HG02798 (cell line): ENCODE results near the gene NPVF.

Source experiments
- ATAC-seq: cut with Tn5 transposase; IDR thresholded peaks from one replicate; pipeline ENCODE4 v1.9.1; 2021; ENCODE audit warnings: mild to moderate bottlenecking; ENCODE audit not compliant: unreplicated experiment, poor library complexity

The NPVF gene, protein sequence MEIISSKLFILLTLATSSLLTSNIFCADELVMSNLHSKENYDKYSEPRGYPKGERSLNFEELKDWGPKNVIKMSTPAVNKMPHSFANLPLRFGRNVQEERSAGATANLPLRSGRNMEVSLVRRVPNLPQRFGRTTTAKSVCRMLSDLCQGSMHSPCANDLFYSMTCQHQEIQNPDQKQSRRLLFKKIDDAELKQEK

DNA sequence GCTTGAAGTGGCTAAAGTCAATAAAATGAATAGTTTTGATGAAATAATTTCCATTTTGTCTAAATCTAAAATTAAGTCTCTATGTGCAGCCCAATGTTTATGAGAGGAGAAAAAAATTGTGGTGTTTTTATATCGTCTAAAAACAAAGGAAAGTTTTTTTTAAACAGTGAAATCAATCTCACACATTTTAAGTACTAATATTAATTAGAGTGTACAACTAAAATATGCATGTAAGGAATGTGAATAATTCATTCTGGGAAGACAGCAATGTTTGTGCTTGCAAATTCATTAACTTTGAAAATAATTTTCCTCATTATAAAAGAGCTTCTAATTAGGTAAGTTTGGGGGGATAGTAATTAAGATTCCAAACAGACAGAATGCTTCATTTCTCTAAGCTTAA lies at the start of gene NPVF:
NPVF (minus strand) TSS at position 101 of the 400 bp plus-strand sequence; CDS start at position 54, 47 bp downstream.
- ATAC-seq: no peak

DNA sequence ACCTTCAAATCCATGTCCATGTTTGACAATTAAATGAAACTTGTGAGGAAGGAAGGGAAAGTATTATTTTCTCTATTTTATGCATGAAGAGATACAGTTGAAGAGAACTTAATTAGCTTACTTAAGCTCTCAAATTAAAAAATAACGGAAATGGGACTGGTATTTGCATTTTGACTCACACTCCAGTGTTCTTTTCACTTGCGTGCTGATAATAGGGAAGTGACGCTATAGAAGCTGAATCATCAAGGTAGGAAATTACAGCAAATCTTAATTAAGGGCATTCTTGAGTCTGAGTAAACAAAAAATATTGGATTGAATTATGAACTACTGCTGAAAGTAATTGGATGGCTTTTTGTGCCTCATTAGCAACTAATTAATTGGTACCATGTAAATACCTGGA lies 44.0 kb upstream of the NPVF start:
- ATAC-seq: no peak

DNA sequence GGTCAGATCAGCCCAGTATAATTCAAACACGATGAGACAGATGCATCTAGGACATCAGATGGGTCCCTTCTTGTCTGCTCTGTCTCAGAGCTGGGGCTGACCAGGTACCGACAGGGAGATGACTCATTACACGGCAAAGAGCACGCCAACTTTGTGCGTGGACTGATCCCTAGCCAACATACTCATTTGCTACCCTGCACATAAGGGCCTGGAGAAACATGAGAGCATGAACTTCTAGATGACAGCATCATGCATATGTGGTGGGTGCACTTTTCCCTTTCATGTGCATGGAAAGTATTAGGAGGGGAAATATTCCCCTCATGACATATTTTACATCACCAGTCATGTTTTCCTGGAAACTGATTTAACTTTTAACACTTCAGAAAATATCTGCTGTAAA lies 35.1 kb upstream of the NPVF start:
- ATAC-seq: no peak

DNA sequence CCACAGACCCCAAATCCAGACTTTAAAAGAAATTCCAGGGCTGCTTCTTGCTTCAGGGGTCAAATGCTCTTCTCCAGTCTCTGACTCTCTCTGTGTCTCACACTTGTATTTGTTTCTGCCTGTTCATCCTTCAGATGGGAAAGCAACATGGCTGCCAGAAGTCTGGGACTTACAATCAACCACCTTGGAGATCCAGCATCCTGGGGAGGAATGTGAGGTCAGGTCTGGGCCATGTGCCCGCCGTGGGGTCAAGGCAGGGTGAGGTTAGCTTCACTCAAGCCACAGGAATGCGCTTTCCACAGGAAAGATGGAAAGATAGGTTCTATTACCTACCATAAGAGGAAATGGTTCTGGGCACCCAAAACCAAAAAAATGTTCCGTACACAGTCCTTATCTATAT lies 34.3 kb upstream of the NPVF start:
- ATAC-seq: no peak

DNA sequence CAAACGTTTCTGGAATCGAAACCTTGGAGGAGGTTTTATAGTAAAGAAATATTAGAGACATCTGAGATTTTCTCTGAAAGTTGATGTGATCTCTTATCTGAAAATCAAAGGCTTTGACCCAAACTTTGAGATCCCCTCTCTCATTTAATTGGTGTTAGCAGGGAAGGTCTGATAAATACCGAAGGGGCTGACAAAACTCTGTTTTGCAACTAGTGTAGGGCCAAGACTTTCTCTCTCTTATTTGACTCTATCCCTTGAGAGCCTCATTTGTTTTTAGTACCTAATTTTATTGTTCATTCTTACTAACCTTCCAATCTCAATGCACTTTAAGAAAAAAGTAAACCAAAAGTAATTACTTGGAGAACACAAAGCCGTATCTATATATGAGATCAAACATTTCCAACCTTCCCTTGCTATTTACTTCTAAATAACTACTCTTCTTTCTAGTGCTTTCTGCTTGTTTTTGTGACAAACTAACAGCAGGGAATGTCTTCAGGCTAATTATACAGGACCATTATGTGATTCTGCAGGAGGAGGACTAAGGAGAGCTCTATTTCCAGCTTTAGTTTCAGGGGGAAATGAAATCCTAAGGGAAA lies 33.4 kb upstream of the NPVF start:
- no peak for ATAC-seq

DNA sequence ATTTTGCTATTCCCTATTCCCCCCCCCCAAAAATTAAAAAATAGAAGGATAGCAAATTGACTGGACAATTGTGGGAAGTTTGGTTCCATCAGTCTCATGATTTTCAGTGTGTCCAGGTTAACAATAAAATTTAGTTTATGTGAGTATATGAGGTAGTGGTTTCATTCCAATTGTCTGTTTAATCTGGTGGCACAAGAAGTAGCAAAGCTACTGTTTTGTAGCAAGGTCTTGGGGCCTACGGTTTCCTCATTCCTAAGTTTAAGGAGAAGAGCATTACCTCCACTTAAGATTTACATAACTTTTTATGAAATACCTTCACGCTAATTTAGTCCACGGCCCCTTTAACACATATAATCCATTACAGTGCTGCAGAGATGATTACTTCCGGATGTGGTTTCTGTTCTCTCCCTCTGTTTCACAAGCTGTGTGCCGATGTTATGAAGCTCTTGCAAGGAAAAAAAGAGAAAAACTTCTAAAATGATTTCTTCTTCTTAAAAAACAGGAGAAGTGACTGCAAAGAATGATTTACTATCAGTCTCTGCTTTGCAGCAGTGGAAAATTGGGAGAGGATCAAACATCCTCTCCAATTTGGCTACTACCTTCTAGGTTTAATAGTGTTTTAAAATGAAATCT lies 32.7 kb upstream of the NPVF start:
- no peak for ATAC-seq

DNA sequence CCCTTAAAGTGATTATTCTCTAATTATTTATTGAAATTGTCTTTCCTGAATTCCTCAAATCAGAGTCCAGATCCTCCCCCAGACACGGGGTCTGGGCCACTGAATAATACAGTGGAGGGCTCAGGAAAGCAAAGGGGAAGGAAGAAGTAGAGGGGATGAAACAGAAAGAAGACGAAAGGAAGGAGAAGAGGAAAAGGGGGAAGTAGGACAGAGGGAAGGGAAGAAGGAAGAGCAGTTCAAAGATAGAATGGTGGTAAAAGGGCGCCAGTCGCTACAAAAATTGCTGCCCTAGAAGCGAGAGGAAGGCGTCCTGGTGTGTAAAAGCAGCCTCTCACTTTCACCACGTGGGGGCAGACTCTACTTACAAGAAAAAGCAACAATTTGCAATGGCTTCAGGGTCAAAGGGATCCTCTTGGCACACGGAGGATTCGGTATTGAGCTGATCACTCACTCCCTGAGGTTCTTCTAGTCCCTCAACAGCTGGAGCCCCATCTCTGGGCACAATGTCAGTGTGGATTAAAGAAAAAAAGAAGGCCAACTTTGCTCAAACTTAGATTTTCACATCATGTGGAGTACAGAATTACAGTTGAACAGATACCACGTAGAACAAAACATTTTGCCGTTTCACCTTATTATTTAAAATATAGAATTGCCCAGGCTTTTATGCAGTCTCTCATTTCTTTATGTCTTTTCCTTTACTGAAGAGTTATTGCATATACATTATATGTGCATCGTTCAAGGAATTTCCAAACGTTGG lies 31.4 kb upstream of the NPVF start:
- peak; percentile 78 for ATAC-seq

DNA sequence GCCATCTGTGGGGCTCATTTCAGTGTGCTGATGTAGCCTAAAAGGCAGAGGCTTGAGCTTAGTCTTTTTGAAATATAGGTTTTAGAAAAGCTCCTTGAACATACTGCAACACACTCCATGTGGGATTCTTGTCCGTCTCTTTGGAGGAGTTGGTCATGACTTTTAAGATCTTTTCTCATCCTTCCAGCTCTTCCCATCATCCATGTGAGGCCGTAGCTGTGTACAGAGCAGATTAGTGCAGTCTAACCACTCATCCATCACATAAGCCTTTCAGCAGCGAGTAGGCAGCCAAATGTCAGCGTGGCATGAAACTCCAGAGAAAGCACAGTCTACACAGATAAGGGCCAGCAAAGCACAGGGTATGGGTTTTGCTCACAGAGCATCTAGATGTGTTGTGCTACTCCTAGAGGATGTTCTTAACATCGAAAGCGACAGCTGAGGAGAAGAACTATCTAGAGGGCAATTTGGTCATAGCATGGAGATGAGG lies 28.1 kb upstream of the NPVF start:
- no peak for ATAC-seq

DNA sequence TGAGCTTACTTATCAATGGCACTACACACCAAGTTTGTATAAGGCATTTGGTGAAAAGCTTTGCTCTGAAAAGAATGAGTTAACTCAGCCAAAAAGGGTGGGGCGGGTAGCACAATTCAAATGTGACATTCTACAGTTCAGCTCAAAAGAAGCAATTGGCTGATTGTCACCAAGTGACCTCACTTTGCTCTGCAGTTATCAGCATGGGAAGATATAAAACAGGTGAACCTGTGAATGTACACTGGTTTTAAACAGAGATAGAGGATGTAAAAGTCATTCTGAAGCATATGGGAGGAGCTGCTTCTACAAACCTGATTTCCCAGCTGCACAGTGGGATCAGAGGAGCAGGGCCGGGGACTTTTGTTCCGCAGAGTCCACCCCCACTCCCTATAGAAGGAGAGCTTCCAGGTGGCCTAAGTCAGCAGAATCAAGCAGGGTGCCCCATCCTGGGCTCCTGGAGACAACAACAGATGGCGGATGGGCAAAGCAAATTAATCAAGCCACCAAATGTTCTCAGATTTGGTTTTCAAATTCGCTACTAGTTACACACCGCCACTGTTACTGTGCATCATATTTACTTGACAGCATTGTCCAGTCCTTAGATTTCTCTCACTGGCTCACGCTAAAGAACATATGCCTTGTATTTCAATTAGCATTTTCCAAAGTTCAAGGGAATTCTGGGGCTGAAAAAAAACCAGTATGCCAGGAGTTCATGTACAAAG lies 27.5 kb upstream of the NPVF start:
- no peak for ATAC-seq

DNA sequence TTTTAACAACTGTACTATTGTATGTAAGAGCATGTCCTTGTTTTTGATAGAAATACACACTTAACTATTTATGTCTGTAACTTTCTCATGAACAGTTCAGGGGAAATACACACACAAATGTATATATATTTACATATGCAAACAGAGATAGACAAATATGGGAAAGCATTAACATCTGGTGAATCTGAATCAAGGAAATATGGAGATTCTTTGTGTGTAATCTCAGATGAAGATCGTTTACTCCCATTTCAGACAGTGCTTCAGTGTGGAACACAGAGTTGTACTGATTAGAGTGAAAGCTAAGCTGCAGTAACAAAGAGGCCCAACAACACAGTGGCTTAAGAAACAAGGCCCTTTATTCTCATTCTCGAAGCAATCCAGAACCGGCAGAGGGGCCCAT lies 26.3 kb upstream of the NPVF start:
- no peak for ATAC-seq

DNA sequence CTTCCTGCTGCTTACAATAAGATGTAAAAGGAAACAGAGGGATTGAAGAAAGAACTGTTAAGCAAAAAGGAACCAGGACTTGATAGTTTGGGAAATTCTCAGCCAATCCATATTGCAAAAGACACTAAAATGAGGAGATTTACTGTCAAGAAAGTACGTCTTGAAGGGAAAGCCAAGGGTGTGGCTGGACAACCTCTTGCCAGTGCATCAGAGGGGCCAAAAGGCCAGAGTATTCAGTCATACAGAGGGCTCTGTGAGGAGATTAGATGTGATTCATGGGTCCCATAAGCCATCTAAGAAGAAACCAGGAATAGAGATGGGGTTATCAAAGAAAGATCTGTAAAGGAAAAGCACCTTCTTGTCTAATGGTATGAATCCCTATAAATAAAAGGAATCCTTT lies 25.4 kb upstream of the NPVF start:
- no peak for ATAC-seq

DNA sequence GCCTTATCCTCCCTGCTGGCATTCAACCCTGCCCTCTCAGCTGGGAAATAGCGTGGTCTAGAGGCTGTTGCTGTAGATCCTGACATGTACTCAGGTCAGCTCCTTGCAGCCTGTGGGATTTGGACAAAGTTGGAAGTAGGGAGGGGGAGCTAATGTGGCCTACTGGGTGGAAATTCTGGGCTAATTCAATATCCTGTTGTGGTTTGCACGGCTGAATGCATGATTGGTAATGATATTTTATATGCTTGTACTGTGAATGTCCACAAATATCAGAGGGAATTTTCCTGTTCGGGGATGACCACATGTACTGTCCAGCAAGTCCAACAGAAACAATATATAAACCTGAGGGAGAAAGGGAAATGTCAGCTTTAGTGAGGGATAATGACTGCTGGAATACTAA lies 22.1 kb upstream of the NPVF start:
- ATAC-seq: no peak

DNA sequence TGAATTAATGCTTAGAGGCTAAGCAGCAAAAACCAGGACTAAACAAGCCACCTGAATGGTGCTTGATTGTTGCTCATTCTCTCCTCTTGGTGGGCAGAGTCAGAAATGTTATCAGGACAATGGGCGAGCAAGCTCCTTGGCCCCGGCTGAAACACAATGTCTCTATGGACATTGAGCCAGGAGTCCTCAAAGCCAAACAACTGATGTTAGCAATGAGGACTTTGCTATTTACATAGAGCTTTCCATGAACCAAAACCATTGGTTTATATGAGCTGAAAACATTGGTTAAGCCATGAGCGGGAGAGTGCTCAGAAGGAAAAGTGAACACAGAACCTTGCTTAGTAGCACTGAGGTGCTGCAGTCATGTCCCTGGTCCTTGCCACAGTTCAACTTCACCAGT lies 21.5 kb upstream of the NPVF start:
- ATAC-seq: no peak

DNA sequence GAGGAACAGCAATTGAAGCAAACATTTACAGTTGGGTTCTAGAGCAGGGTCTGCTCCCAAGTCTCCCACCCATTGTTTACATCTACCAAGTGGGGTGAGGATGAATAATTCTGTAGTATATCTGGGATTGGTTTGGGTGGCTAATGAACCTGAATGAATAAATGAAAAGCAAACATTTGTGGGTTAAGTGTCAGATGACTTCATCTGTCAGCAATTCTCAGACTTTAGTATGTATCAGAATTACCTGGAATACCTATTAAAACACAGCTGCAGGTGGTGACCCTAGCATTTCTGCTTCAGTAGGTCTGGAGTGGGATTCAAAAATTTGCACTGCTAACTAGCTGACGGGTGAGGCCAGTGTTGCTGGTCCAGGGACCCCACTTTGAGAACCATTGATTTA lies 18.0 kb upstream of the NPVF start:
- no peak for ATAC-seq

DNA sequence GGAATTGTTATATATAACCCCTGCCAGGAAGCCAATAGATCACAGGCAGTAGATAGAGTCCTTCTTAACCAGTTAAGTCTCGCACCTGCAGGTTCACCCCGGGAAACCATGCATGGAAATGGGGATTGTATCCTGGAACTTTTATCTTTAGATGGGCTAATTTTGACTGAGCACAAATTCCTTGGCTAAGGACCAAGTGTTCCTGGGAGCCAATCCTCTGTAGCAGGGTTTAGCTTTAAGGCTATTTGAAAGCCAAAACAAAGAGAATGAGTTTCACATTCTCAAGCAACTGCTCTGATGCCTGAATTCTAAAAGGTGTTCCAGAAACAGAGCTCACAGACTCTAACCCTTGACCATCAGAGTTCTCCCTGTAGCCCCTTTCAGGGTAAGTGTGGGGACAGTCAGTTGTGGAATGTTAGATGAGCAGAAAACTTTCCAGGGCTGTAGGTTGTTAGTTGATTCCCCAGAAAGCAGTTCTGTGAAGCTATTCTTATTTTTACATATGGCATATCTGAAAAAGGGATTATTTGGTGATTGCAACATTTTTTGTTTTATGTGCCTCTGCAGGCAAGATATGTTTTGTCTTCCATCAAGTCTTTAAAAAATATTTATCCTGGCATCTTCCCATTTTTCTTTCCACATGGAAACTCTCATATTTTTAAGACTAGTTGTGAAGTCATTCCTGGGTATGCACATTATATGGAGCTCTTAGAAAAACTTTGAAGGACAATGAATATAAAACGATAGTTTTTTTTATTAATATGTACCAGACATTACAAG lies 16.2 kb upstream of the NPVF start:
- ATAC-seq: no peak

DNA sequence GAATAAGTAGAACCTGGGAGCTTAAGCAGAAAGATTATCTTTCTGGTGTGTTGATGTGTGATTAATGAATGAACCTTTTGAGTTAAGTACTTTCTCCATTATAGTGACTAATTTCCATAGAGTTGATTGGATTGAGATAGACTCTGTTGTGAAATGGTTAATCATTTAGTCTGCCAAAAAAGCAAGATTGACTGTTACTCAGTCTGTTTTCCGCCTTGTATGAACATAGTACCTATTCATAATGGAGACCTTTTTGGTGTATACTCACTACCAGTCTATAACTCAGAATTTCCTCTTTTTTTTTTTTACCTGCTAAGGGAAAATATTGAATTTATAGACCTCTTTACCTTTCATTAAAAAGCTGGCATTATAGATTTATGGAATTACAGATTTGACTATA lies 14.4 kb upstream of the NPVF start:
- ATAC-seq: no peak

DNA sequence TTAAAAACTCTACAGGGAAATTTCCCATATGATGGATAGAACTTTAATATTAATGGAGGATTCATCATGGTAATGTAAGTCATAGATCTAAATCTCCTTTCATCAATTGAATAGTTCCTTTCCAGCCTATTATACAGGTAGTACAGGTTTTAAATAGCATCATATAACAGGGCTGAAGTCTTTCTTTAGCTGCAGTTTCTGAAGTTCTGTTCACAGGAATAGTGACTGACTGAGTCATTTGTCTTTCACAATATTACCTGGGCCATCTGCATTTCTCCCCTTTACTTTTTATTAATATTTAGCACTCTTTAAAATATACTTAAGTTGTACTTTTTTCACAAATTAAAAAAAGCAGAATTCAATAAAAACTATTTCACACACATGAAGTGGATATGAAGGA lies 12.6 kb upstream of the NPVF start:
- ATAC-seq: no peak

DNA sequence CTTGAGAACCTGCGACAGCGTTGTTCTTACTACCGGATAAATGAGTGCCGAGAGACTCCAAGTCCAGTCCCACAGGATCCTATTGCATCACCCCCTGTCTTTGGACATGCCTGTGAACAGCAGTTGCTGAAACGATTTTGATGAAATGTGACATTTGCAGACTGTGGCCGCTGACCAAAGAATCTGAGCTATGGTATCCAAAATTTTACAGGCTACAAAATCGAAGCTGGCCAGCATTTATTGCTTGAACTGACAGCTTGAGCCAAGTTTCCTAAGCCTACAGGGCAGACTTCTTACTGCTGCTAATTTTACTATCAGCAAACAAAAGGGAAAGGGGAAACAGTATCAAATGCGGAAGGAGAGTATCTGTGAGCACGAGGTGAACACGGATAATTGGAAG lies 12.1 kb upstream of the NPVF start:
- ATAC-seq: no peak

DNA sequence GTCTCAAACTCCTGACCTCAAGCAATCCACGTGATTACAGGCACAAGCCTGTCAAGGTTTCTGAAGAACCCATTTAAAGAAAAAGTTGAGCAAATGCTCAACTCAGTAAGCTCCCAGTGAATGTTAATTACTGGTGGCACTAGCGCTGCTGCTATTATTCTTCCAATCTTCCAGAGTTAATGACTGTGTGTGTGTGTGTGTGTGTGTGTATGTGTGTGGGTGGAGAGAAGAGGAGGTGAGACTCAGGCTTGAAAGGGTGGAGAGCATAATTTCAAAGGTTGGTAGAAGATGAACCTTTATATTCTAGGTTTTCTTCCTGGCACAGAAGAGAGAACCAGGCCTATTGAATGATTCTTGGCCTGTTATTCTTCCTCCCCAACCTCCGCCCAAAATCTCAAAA lies 11.6 kb upstream of the NPVF start:
- ATAC-seq: no peak
